HG03354 (cell line): Measurements from ENCODE around the gene SLC35F3.
"Not testable (repeated sequence)": the region's sequence is repeated elsewhere in the genome, so short reads cannot be mapped to it uniquely, and the experiment has no call there.

Experiments
- ATAC-seq: cut with Tn5 transposase; IDR thresholded peaks from one replicate; pipeline ENCODE4 v1.9.1; 2021; ENCODE audit warnings: mild to moderate bottlenecking; ENCODE audit not compliant: unreplicated experiment, poor library complexity, severe bottlenecking

Gene SLC35F3

GRCh38 chr1:234210429-234210828 lies 306.0 kb downstream of the SLC35F3 start:
- ATAC-seq: not testable (repeated sequence)

GRCh38 chr1:234211855-234212254 lies 307.4 kb downstream of the SLC35F3 start:
- not testable (repeated sequence) for ATAC-seq

GRCh38 chr1:234212764-234213657 lies 308.5 kb downstream of the SLC35F3 start:
- ATAC-seq: peak; percentile 53

GRCh38 chr1:234213658-234214128 lies 309.2 kb downstream of the SLC35F3 start:
- peak; percentile 29 for ATAC-seq

- ATAC-seq: peak; percentile 53
These were observed 309.8 kb downstream of the SLC35F3 start for GRCh38 chr1:234214129-234214910.

GRCh38 chr1:234214911-234215892 lies 310.7 kb downstream of the SLC35F3 start:
- no peak for ATAC-seq

GRCh38 chr1:234216116-234216703 lies 311.7 kb downstream of the SLC35F3 start:
- ATAC-seq: no peak

- ATAC-seq: no peak
These were observed 312.9 kb downstream of the SLC35F3 start for GRCh38 chr1:234217316-234217840.

- no peak for ATAC-seq
These were observed 313.6 kb downstream of the SLC35F3 start for GRCh38 chr1:234218078-234218477.

- no peak for ATAC-seq
These were observed 315.2 kb downstream of the SLC35F3 start for GRCh38 chr1:234219711-234220110.

GRCh38 chr1:234221601-234222000 lies 317.1 kb downstream of the SLC35F3 start:
- ATAC-seq: no peak

GRCh38 chr1:234222561-234223280 lies 318.2 kb downstream of the SLC35F3 start:
- no peak for ATAC-seq

- no peak for ATAC-seq
These were observed 321.8 kb downstream of the SLC35F3 start for GRCh38 chr1:234226113-234226818.

- no peak for ATAC-seq
These were observed 322.3 kb downstream of the SLC35F3 start for GRCh38 chr1:234226819-234227165.

GRCh38 chr1:234229581-234230387 lies 325.3 kb downstream of the SLC35F3 start:
- ATAC-seq: no peak

GRCh38 chr1:234230414-234230862 lies 326.0 kb downstream of the SLC35F3 start:
- peak; percentile 56 for ATAC-seq
